K562 (cell line): ENCODE measurements around the gene NUBP2. TPM values are rescaled to one million over a fixed set of nuclear protein-coding genes. Genes with fewer than 3 reads are reported as not detected.

Source experiments
- ATAC-seq: fragments of 200-7000 bp; cut with Tn5 transposase; 3 replicates; pipeline ENCODE4 v1.9.1; 2020; ENCODE audit warnings: moderate library complexity
- BruUV-seq: library from RNA; stranded (reverse); fragments of 400-500 nt; replicated peaks from 2 replicates; lab custom pipeline; 2021; lab: Mats Ljungman, UMichigan
- CTCF ChIA-PET: fragments of 300-600 bp; formaldehyde crosslinking; extraction: SDS; loops from one replicate; lab custom pipeline; 2021; ENCODE audit warnings: low intra/inter-chr PET ratio; lab: Yijun Ruan, JAX
- POLR2A ChIA-PET: fragments of 300-600, 350-650 bp; sonication (Branson Sonifier 250); formaldehyde crosslinking; extraction: SDS; loops from one replicate; lab custom pipeline; 2021; ENCODE audit warnings: antibody characterized with exemption, inconsistent platforms; lab: Yijun Ruan, JAX
- DNase-seq, 4 experiments: peaks; one replicate each; pipeline versions ENCODE4 v3.0.0 to v3.0.0-alpha.2; 2011 to 2018; ENCODE audit warnings: low spot score in 3 of 4, mixed read lengths in 3 of 4; ENCODE audit errors: extremely low read depth in 1 of 4
- FAIRE-seq: peaks from 2 replicates; lab custom pipeline; 2011; peaks lifted over from hg19 to GRCh38; lab: Jason Lieb, UNC
- H2AFZ ChIP-seq: 2 replicates; pipeline ENCODE4 v1.6.0; 2011; ENCODE audit warnings: low read depth, low read length, control low read depth, inconsistent platforms
- H3K27ac ChIP-seq: fragments of 200-600 bp; 3 replicates; pipeline ENCODE4 v1.8.0; 2011; ENCODE audit warnings: low read depth, mild to moderate bottlenecking, control low read depth, inconsistent platforms, low read length, moderate library complexity, mixed read lengths; ENCODE audit errors: extremely low read depth
- H3K27me3 ChIP-seq, 2 experiments: fragments of 300-600 bp in 1 of 2; 2 replicates in 1 of 2; 3 replicates in 1 of 2; pipeline versions ENCODE4 v1.6.0 to v1.8.0; 2011; ENCODE audit warnings: inconsistent platforms in 2 of 2, low read length in 2 of 2, mild to moderate bottlenecking in 1 of 2, mixed read lengths in 1 of 2, moderate library complexity in 1 of 2; ENCODE audit not compliant: control insufficient read depth in 2 of 2, insufficient read depth in 2 of 2
- H3K36me3 ChIP-seq: fragments of 300-600 bp; 3 replicates; pipeline ENCODE4 v1.8.0; 2011; ENCODE audit warnings: mild to moderate bottlenecking, low read length, inconsistent platforms; ENCODE audit not compliant: control insufficient read depth, insufficient read depth
- H3K4me1 ChIP-seq, 2 experiments: fragments of 200-600 bp in 1 of 2; replicated peaks in 1 of 2; 2 replicates in 1 of 2; 3 replicates in 1 of 2; pipeline versions ENCODE4 v1.5.1 to v1.8.0; 2011; ENCODE audit warnings: inconsistent platforms in 2 of 2, low read length in 2 of 2, mild to moderate bottlenecking in 1 of 2, mixed read lengths in 1 of 2, moderate library complexity in 1 of 2; ENCODE audit not compliant: control insufficient read depth in 2 of 2, insufficient read depth in 2 of 2
- H3K4me2 ChIP-seq: 2 replicates; pipeline ENCODE4 v1.6.1; 2011; ENCODE audit warnings: low read length, control low read depth, inconsistent platforms, mixed read lengths; ENCODE audit not compliant: insufficient read depth
- H3K4me3 ChIP-seq: fragments of 200-600 bp; sonication (generic), shearing (Covaris generic); 2 replicates; pipeline ENCODE4 v1.5.1; 2016; ENCODE audit warnings: control low read depth, inconsistent platforms
- H3K79me2 ChIP-seq: fragments of 200-600 bp; 3 replicates; pipeline ENCODE4 v1.8.0; 2011; ENCODE audit warnings: low read length, inconsistent platforms; ENCODE audit not compliant: control insufficient read depth, insufficient read depth
- H3K9ac ChIP-seq, 2 experiments: 2 replicates each; pipeline versions ENCODE4 v1.6.0 to v1.6.1; 2011; ENCODE audit warnings: low read depth in 2 of 2, low read length in 2 of 2, control low read depth in 1 of 2, inconsistent platforms in 1 of 2, mild to moderate bottlenecking in 1 of 2, mixed read lengths in 1 of 2; ENCODE audit not compliant: insufficient read depth in 1 of 2
- H3K9me1 ChIP-seq: one replicate; pipeline ENCODE4 v1.6.0; 2011; ENCODE audit warnings: inconsistent platforms, mild to moderate bottlenecking, low read length, moderate library complexity; ENCODE audit not compliant: control insufficient read depth, insufficient read depth
- H3K9me3 ChIP-seq: replicated peaks from 2 replicates; pipeline ENCODE4 v1.5.1; 2011; ENCODE audit warnings: low read depth, low read length, inconsistent platforms; ENCODE audit not compliant: control insufficient read depth, insufficient read depth
- H4K20me1 ChIP-seq: replicated peaks from 2 replicates; pipeline ENCODE4 v1.6.1; 2011; ENCODE audit warnings: low read length, inconsistent platforms, mixed read lengths; ENCODE audit not compliant: control insufficient read depth, insufficient read depth
- BCOR ChIP-seq: fragments of 450-650 bp; IDR thresholded peaks from 2 replicates; pipeline ENCODE4 v1.6.1; 2016
- CBFB ChIP-seq: sonication (generic); formaldehyde crosslinking; IDR thresholded peaks from 2 replicates; pipeline ENCODE4 v1.4.0; 2020; ENCODE audit warnings: mild to moderate bottlenecking, missing genetic modification reagents
- CBX1 ChIP-seq: sonication (generic); IDR thresholded peaks from 2 replicates; pipeline ENCODE4 v1.6.1; 2016; ENCODE audit warnings: antibody characterized with exemption, low read depth, mild to moderate bottlenecking
- EZH2 ChIP-seq: IDR thresholded peaks from 2 replicates; pipeline ENCODE4 v1.6.1; 2012; ENCODE audit warnings: low read depth, mild to moderate bottlenecking, inconsistent platforms, low read length, borderline replicate concordance
- JUN ChIP-seq, 2 experiments: sonication (generic) in 1 of 2; formaldehyde crosslinking in 1 of 2; IDR thresholded peaks; 2 replicates each; pipeline versions ENCODE4 v1.6.1 to v1.8.0; 2012 to 2022; ENCODE audit warnings: borderline replicate concordance in 2 of 2, mild to moderate bottlenecking in 2 of 2, improper control_type of control experiment in 1 of 2, low read depth in 1 of 2, low read length in 1 of 2, missing genetic modification reagents in 1 of 2
- RFX1 ChIP-seq: fragments of 450-650 bp; IDR thresholded peaks from 2 replicates; pipeline ENCODE4 v1.6.1; 2016; ENCODE audit warnings: mild to moderate bottlenecking, moderate library complexity
- ZBTB26 ChIP-seq: fragments of 450-650 bp; formaldehyde crosslinking; IDR thresholded peaks from 2 replicates; pipeline ENCODE4 v1.4.0; 2022; ENCODE audit warnings: missing genetic modification characterization
- ZNF644 ChIP-seq: fragments of 200-800 bp; sonication (Bioruptor generic); IDR thresholded peaks from 2 replicates; pipeline ENCODE4 v1.6.1; 2016; ENCODE audit warnings: low read depth, missing genetic modification characterization, missing compliant biosample characterization
- ZNF655 ChIP-seq: fragments of 250-450 bp; sonication (Bioruptor Pico); IDR thresholded peaks from 2 replicates; pipeline ENCODE4 v1.5.0; 2021
- WGBS: fragments of 100-300 bp; shearing (Covaris generic); methylation state at CpG from one replicate; pipeline ENCODE4 v1.1.6; 2016; ENCODE audit warnings: low coverage, mixed read lengths; ENCODE audit not compliant: insufficient coverage; ENCODE audit errors: missing lambda C conversion rate; 5-methylcytosine and 5-hydroxymethylcytosine counted together
- in situ Hi-C: fragments of 300-500 bp; cut with MboI; formaldehyde crosslinking; loops from 4 replicates; pipeline ENCODE4 v1.15.0; 2018; ENCODE audit warnings: inconsistent platforms, mixed read lengths
- intact Hi-C: fragments of 100-400 bp; cut with micrococcal nuclease; formaldehyde crosslinking; loops from 2 replicates; pipeline ENCODE4 v1.14.2; 2022
- polyA plus RNA-seq, 8 experiments: library from polyadenylated mRNA; depleted of rRNA in 4 of 8; stranded (reverse) in 5 of 8; unstranded in 3 of 8; fragments of >200 nt; fragmentation: Nextera tagmentation in 2 of 8; fragmentation: Illumina TruSeq in 1 of 8; extraction: Ambion mirVana in 2 of 8; extraction: Trizol in 1 of 8; gene quantifications; 2 replicates each; pipeline versions ENCODE4 v1.2.1 to v1.2.3, GENCODE V29; 2011 to 2014; ENCODE audit warnings: inconsistent platforms in 1 of 8, missing spikeins in 1 of 8
- total RNA-seq, 7 experiments: library from RNA; depleted of rRNA in 6 of 7; stranded (reverse); fragments of >200 nt in 6 of 7; fragmentation: Illumina TruSeq in 2 of 7; extraction: Trizol in 2 of 7; gene quantifications; 2 replicates each; pipeline versions ENCODE4 v1.2.1 to v1.2.3, GENCODE V29; 2011 to 2021; ENCODE audit warnings: low replicate concordance in 1 of 7
- TF ChIP-seq, protein P1 (sequence below): sonication (generic); formaldehyde crosslinking; IDR thresholded peaks from 2 replicates; pipeline ENCODE4 v1.8.1; 2023; ENCODE audit warnings: mild to moderate bottlenecking, missing genetic modification reagents
- TF ChIP-seq, protein P2 (sequence below): fragments of 250-450 bp; sonication (Bioruptor Pico); IDR thresholded peaks from 2 replicates; pipeline ENCODE4 v1.5.0; 2020; ENCODE audit warnings: mild to moderate bottlenecking, borderline replicate concordance
- TF ChIP-seq, protein P3 (sequence below): IDR thresholded peaks from 2 replicates; pipeline ENCODE4 v1.6.1; 2012; ENCODE audit warnings: low read depth, low read length, improper control_type of control experiment, borderline replicate concordance

The NUBP2 gene
- total and polyA plus RNA-seq, 9 of the 15 experiments (the other 6 are each of a cell fraction or from before 2014, with no cell fraction given), result 1.8 to 115 (median 24.0) TPM

- intact Hi-C loops, result no loop called here
- POLR2A ChIA-PET, result no interaction called here
- CTCF ChIA-PET, result no interaction called here
- DNase-seq (no peak), ATAC-seq (no peak), FAIRE-seq (no peak)
- H3K4me2 ChIP-seq, result no peak overlapping the region
- H3K9ac ChIP-seq, result no peak overlapping the region
- no peaks in the 10 kb centered on the region for H3K9me1 ChIP-seq
- TF ChIP-seq JUN (IDR thresholded peaks at IDR 0.05; ENCODE audit: borderline replicate concordance, low read depth, low read length) (no peak), JUN (CRISPR knock-in tag; IDR thresholded peaks at IDR 0.05; ENCODE audit: borderline replicate concordance) (no peak), CBFB (no peak), RFX1 (no peak), ZNF655 (no peak), EZH2 (no peak), CBX1 (no peak), ZNF644 (tag) (no peak), ZBTB26 (CRISPR knock-in tag) (no peak), BCOR (no peak)
- TF ChIP-seq, protein P1, sequence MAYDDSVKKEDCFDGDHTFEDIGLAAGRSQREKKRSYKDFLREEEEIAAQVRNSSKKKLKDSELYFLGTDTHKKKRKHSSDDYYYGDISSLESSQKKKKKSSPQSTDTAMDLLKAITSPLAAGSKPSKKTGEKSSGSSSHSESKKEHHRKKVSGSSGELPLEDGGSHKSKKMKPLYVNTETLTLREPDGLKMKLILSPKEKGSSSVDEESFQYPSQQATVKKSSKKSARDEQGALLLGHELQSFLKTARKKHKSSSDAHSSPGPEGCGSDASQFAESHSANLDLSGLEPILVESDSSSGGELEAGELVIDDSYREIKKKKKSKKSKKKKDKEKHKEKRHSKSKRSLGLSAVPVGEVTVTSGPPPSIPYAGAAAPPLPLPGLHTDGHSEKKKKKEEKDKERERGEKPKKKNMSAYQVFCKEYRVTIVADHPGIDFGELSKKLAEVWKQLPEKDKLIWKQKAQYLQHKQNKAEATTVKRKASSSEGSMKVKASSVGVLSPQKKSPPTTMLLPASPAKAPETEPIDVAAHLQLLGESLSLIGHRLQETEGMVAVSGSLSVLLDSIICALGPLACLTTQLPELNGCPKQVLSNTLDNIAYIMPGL, result no peak
- TF ChIP-seq, protein P2, sequence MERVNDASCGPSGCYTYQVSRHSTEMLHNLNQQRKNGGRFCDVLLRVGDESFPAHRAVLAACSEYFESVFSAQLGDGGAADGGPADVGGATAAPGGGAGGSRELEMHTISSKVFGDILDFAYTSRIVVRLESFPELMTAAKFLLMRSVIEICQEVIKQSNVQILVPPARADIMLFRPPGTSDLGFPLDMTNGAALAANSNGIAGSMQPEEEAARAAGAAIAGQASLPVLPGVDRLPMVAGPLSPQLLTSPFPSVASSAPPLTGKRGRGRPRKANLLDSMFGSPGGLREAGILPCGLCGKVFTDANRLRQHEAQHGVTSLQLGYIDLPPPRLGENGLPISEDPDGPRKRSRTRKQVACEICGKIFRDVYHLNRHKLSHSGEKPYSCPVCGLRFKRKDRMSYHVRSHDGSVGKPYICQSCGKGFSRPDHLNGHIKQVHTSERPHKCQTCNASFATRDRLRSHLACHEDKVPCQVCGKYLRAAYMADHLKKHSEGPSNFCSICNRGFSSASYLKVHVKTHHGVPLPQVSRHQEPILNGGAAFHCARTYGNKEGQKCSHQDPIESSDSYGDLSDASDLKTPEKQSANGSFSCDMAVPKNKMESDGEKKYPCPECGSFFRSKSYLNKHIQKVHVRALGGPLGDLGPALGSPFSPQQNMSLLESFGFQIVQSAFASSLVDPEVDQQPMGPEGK (CRISPR knock-in tag), result no peak
- TF ChIP-seq, protein P3, sequence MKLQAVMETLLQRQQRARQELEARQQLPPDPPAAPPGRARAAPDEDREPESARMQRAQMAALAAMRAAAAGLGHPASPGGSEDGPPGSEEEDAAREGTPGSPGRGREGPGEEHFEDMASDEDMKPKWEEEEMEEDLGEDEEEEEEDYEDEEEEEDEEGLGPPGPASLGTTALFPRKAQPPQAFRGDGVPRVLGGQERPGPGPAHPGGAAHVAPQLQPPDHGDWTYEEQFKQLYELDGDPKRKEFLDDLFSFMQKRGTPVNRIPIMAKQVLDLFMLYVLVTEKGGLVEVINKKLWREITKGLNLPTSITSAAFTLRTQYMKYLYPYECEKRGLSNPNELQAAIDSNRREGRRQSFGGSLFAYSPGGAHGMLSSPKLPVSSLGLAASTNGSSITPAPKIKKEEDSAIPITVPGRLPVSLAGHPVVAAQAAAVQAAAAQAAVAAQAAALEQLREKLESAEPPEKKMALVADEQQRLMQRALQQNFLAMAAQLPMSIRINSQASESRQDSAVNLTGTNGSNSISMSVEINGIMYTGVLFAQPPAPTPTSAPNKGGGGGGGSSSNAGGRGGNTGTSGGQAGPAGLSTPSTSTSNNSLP, result no peak
- H3K4me3 ChIP-seq, result no peak overlapping the region
- in situ Hi-C loops, result no loop called here
- H2AFZ ChIP-seq, result no peak overlapping the region
- H3K9me3 ChIP-seq, result no peaks in the 10 kb centered on the region
- BruUV-seq, result no TSS peak
- WGBS, result 84% methylated on average over 10 of the region's 10 CpGs
- no peaks in the 10 kb centered on the region for H3K27me3 ChIP-seq
- no peak overlapping the region for H3K27ac ChIP-seq
- no peaks in the 10 kb centered on the region; the same call in 1 of the 2 replicates for H4K20me1 ChIP-seq
- peaks cover 0 to 17% of the 10 kb centered on the region in 2 experiments; a peak in 2 of 5 replicates for H3K4me1 ChIP-seq
- peaks cover 3% of the 10 kb centered on the region; the same call in 1 of the 3 replicates for H3K36me3 ChIP-seq
- no peaks in the 10 kb centered on the region for H3K79me2 ChIP-seq
Measured at GRCh38 chr16:1807626-1808025, 24.9 kb downstream of the NUBP2 start.
